K562 (cell line): ENCODE results near the gene PIK3CG. TPM values are rescaled to one million over a fixed set of nuclear protein-coding genes. Genes with fewer than 3 reads are reported as not detected.

Experiments
- ARID1B ChIP-seq: fragments of 450-650 bp; IDR thresholded peaks from 2 replicates; pipeline ENCODE4 v1.6.1; 2016; ENCODE audit warnings: antibody characterized with exemption, mild to moderate bottlenecking, inconsistent platforms
- BRF1 ChIP-seq: IDR thresholded peaks from 3 replicates; pipeline ENCODE4 v1.6.1; 2011; ENCODE audit warnings: borderline replicate concordance, mild to moderate bottlenecking; ENCODE audit not compliant: insufficient read length; ENCODE audit errors: extremely low read depth
- CBX5 ChIP-seq: IDR thresholded peaks from 2 replicates; pipeline ENCODE4 v1.6.1; 2014; ENCODE audit warnings: low read depth, borderline replicate concordance
- KLF6 ChIP-seq: fragments of 250-450 bp; sonication (Bioruptor Pico); IDR thresholded peaks from 2 replicates; pipeline ENCODE4 v1.4.0; 2020; ENCODE audit warnings: mild to moderate bottlenecking, moderate library complexity, borderline replicate concordance
- MTA1 ChIP-seq: fragments of 450-650 bp; IDR thresholded peaks from 2 replicates; pipeline ENCODE4 v1.6.1; 2017; ENCODE audit warnings: borderline replicate concordance
- NR2C1 ChIP-seq, 2 experiments: fragments of 450-650 bp; IDR thresholded peaks; 2 replicates each; pipeline ENCODE4 v1.6.1; 2017; ENCODE audit warnings: mild to moderate bottlenecking in 2 of 2, antibody characterized with exemption in 1 of 2, inconsistent platforms in 1 of 2, missing compliant biosample characterization in 1 of 2, missing genetic modification characterization in 1 of 2
- POLR2AphosphoS5 ChIP-seq: IDR thresholded peaks from 2 replicates; pipeline ENCODE4 v1.6.1; 2011; ENCODE audit warnings: mild to moderate bottlenecking, low read depth, low read length, moderate library complexity; ENCODE audit not compliant: control insufficient read depth, insufficient read depth
- SMAD1 ChIP-seq: fragments of 150-350 bp; IDR thresholded peaks from 2 replicates; pipeline ENCODE4 v1.6.1; 2014; ENCODE audit warnings: low read length, low read depth; ENCODE audit not compliant: partially characterized antibody
- SMARCA4 ChIP-seq: fragments of 450-650 bp; IDR thresholded peaks from 2 replicates; pipeline ENCODE4 v1.6.1; 2016
- TOE1 ChIP-seq, 2 experiments: fragments of 450-650 bp in 1 of 2; sonication (generic) in 1 of 2; formaldehyde crosslinking in 1 of 2; IDR thresholded peaks; 2 replicates each; pipeline versions ENCODE4 v1.7.1 to v1.8.0; 2016 to 2022; ENCODE audit warnings: borderline replicate concordance in 2 of 2, mild to moderate bottlenecking in 2 of 2, antibody characterized with exemption in 1 of 2, inconsistent platforms in 1 of 2, low read depth in 1 of 2, missing genetic modification reagents in 1 of 2, moderate library complexity in 1 of 2
- ZFP1 ChIP-seq: fragments of 450-650 bp; formaldehyde crosslinking; IDR thresholded peaks from 2 replicates; pipeline ENCODE4 v1.4.0; 2020; ENCODE audit warnings: mild to moderate bottlenecking, mixed read lengths
- ZFP91 ChIP-seq: sonication (generic); formaldehyde crosslinking; IDR thresholded peaks from 2 replicates; pipeline ENCODE4 v1.8.0; 2022; ENCODE audit warnings: mild to moderate bottlenecking, missing genetic modification reagents
- ZNF175 ChIP-seq: fragments of 200-800 bp; sonication (Bioruptor generic); IDR thresholded peaks from 2 replicates; pipeline ENCODE4 v1.6.1; 2016; ENCODE audit warnings: low read depth, mild to moderate bottlenecking, missing genetic modification characterization, missing compliant biosample characterization
- ZNF253 ChIP-seq: fragments of 250-450 bp; sonication (Bioruptor Pico); conservative IDR thresholded peaks from 2 replicates; pipeline ENCODE4 v1.6.1; 2021; ENCODE audit warnings: mild to moderate bottlenecking
- ZNF589 ChIP-seq: fragments of 200-800 bp; sonication (Bioruptor generic); IDR thresholded peaks from 2 replicates; pipeline ENCODE4 v1.6.1; 2016; ENCODE audit warnings: low read depth, missing genetic modification characterization, missing compliant biosample characterization
- polyA plus RNA-seq, 8 experiments: library from polyadenylated mRNA; depleted of rRNA in 4 of 8; stranded (reverse) in 5 of 8; unstranded in 3 of 8; fragments of >200 nt; fragmentation: Nextera tagmentation in 2 of 8; fragmentation: Illumina TruSeq in 1 of 8; extraction: Ambion mirVana in 2 of 8; extraction: Trizol in 1 of 8; gene quantifications; 2 replicates each; pipeline versions ENCODE4 v1.2.1 to v1.2.3, GENCODE V29; 2011 to 2014; ENCODE audit warnings: inconsistent platforms in 1 of 8, missing spikeins in 1 of 8
- total RNA-seq, 7 experiments: library from RNA; depleted of rRNA in 6 of 7; stranded (reverse); fragments of >200 nt in 6 of 7; fragmentation: Illumina TruSeq in 2 of 7; extraction: Trizol in 2 of 7; gene quantifications; 2 replicates each; pipeline versions ENCODE4 v1.2.1 to v1.2.3, GENCODE V29; 2011 to 2021; ENCODE audit warnings: low replicate concordance in 1 of 7
- TF ChIP-seq, protein P1 (sequence below): sonication (generic); formaldehyde crosslinking; IDR thresholded peaks from 2 replicates; pipeline ENCODE4 v1.8.1; 2023; ENCODE audit warnings: mild to moderate bottlenecking, missing genetic modification reagents
- TF ChIP-seq, protein P2 (sequence below): fragments of 450-650 bp; conservative IDR thresholded peaks from 2 replicates; pipeline ENCODE4 v1.6.1; 2016; ENCODE audit warnings: missing genetic modification characterization, low read depth, mild to moderate bottlenecking, control low read depth, missing compliant biosample characterization
- TF ChIP-seq, protein P3 (sequence below): fragments of 450-650 bp; formaldehyde crosslinking; IDR thresholded peaks from 2 replicates; pipeline ENCODE4 v1.4.0; 2022; ENCODE audit warnings: missing genetic modification characterization

The PIK3CG gene
- total and polyA plus RNA-seq, 9 of the 15 experiments (the other 6 are each of a cell fraction or from before 2014, with no cell fraction given), result 5.3 to 42.5 (median 29.0) TPM

DNA sequence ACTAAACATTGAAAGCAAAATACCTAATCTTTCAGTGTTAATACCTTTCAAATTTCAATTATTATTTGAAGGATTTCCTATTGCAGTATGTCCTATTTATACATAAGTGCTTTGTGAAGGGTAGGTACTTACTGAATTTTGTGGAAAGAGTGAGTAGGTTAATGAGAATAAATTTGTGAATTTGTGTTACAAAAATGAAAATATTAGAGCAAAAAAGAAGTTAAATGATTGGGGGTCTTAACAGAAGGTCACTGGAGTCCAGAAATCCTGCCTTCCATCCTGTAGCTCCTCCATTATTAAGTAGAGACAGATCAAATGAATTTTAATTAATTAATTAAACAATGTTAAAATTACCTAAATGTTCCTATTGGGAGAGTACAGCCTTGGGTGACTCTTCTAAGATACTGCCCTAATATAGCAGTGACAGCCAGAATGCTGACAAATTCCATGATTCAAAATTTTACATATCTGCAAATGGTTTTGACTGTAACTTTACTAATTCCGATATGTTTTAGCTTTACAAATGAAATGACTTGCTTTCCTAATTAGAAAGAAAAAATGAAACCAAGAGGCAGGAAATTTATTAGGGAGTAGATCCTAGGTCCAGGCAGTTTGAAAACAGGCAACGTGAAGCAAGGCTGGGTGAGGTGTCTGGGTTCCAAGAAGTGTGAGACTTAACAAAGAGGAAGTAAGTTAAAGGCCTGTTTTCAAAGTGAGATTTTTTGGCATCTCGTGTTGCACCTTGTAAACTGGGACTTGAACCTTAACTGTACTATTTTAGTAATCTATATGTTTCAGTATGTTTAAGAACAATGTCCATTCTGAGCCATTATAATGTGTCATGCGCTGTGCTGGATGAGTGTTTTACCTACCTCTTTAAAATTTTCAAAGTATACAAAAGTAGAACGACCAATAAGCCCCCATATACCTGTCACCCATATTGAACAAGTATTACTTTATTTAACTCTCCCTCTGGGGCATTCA lies 1.5 kb downstream of the PIK3CG start (continued):
- TF ChIP-seq, protein P1, sequence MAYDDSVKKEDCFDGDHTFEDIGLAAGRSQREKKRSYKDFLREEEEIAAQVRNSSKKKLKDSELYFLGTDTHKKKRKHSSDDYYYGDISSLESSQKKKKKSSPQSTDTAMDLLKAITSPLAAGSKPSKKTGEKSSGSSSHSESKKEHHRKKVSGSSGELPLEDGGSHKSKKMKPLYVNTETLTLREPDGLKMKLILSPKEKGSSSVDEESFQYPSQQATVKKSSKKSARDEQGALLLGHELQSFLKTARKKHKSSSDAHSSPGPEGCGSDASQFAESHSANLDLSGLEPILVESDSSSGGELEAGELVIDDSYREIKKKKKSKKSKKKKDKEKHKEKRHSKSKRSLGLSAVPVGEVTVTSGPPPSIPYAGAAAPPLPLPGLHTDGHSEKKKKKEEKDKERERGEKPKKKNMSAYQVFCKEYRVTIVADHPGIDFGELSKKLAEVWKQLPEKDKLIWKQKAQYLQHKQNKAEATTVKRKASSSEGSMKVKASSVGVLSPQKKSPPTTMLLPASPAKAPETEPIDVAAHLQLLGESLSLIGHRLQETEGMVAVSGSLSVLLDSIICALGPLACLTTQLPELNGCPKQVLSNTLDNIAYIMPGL, result no peak
- TF ChIP-seq KLF6 (CRISPR knock-in tag) (peak; percentile 63; the same call in 1 of the 2 replicates), TOE1 (IDR thresholded peaks at IDR 0.05; ENCODE audit: borderline replicate concordance) (peak; percentile 24; the same call in 1 of the 2 replicates), TOE1 (CRISPR knock-in tag; IDR thresholded peaks at IDR 0.05; ENCODE audit: borderline replicate concordance, low read depth) (no peak), SMAD1 (no peak), MTA1 (peak; percentile 53; the same call in 1 of the 2 replicates), NR2C1 (IDR thresholded peaks at IDR 0.05) (no peak; the same call in 1 of the 2 replicates), NR2C1 (tag; IDR thresholded peaks at IDR 0.05) (no peak), ARID1B (peak; percentile 2; the same call in 1 of the 2 replicates), SMARCA4 (peak; percentile 63), ZNF589 (CRISPR knock-in tag) (0 out of 2 replicates have a peak, but pooled peaks have one; percentile 76), POLR2AphosphoS5 (peak; percentile 41; the same call in 1 of the 2 replicates), ZNF175 (CRISPR knock-in tag) (no peak; the same call in 1 of the 2 replicates), CBX5 (no peak), BRF1 (no peak), ZNF253 (CRISPR knock-in tag) (no peak), ZFP1 (CRISPR knock-in tag) (0 out of 2 replicates have a peak, but pooled peaks have one; percentile 26), ZFP91 (CRISPR knock-in tag) (no peak)
- TF ChIP-seq, protein P2, sequence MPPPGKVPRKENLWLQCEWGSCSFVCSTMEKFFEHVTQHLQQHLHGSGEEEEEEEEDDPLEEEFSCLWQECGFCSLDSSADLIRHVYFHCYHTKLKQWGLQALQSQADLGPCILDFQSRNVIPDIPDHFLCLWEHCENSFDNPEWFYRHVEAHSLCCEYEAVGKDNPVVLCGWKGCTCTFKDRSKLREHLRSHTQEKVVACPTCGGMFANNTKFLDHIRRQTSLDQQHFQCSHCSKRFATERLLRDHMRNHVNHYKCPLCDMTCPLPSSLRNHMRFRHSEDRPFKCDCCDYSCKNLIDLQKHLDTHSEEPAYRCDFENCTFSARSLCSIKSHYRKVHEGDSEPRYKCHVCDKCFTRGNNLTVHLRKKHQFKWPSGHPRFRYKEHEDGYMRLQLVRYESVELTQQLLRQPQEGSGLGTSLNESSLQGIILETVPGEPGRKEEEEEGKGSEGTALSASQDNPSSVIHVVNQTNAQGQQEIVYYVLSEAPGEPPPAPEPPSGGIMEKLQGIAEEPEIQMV (tag), result 0 out of 2 replicates have a peak, but pooled peaks have one; percentile 37
- TF ChIP-seq, protein P3, sequence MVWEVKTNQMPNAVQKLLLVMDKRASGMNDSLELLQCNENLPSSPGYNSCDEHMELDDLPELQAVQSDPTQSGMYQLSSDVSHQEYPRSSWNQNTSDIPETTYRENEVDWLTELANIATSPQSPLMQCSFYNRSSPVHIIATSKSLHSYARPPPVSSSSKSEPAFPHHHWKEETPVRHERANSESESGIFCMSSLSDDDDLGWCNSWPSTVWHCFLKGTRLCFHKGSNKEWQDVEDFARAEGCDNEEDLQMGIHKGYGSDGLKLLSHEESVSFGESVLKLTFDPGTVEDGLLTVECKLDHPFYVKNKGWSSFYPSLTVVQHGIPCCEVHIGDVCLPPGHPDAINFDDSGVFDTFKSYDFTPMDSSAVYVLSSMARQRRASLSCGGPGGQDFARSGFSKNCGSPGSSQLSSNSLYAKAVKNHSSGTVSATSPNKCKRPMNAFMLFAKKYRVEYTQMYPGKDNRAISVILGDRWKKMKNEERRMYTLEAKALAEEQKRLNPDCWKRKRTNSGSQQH (CRISPR knock-in tag), result peak; percentile 54; the same call in 1 of the 2 replicates
